HG03442 (cell line): ENCODE results near the gene UNC5CL.

Experiments
- ATAC-seq: cut with Tn5 transposase; IDR thresholded peaks from one replicate; pipeline ENCODE4 v1.9.1; 2021; ENCODE audit warnings: mild to moderate bottlenecking, moderate library complexity; ENCODE audit not compliant: unreplicated experiment

Gene UNC5CL

GRCh38 chr6:41039060-41039998, at the start of gene UNC5CL:
UNC5CL (minus strand) TSS chr6:41039221; CDS start chr6:41035074, 4,147 bp downstream.
- ATAC-seq, result no peak

- ATAC-seq, result no peak
Measured at GRCh38 chr6:41088451-41088850, 49.4 kb upstream of the UNC5CL start.

- ATAC-seq, result no peak
Measured at GRCh38 chr6:41085182-41085581, 46.2 kb upstream of the UNC5CL start.

GRCh38 chr6:41083072-41083471, 44.1 kb upstream of the UNC5CL start:
- no peak for ATAC-seq

GRCh38 chr6:41080621-41081020, 41.6 kb upstream of the UNC5CL start:
- ATAC-seq, result no peak

GRCh38 chr6:41079080-41079479, 40.1 kb upstream of the UNC5CL start:
- no peak for ATAC-seq

GRCh38 chr6:41078101-41078500, 39.1 kb upstream of the UNC5CL start:
- no peak for ATAC-seq

GRCh38 chr6:41077536-41077935, 38.5 kb upstream of the UNC5CL start:
- ATAC-seq, result no peak

- ATAC-seq, result no peak
Measured at GRCh38 chr6:41075651-41076626, 36.9 kb upstream of the UNC5CL start.

- no peak for ATAC-seq
Measured at GRCh38 chr6:41074692-41075436, 35.8 kb upstream of the UNC5CL start.

GRCh38 chr6:41073968-41074691, 35.1 kb upstream of the UNC5CL start:
- no peak for ATAC-seq

GRCh38 chr6:41073203-41073967, 34.4 kb upstream of the UNC5CL start:
- peak; percentile 19 for ATAC-seq

- ATAC-seq, result peak; percentile 57
Measured at GRCh38 chr6:41072836-41073202, 33.8 kb upstream of the UNC5CL start, which contains the start of gene NFYA. NFYA (plus strand) TSS chr6:41072974; CDS start chr6:41079090, 6,116 bp downstream.

GRCh38 chr6:41071923-41072835, 33.2 kb upstream of the UNC5CL start, which contains the start of gene OARD1:
OARD1 (minus strand) TSS chr6:41072356; CDS start chr6:41071634, 722 bp downstream.
- ATAC-seq, result peak; percentile 65

GRCh38 chr6:41071501-41071922, 32.5 kb upstream of the UNC5CL start:
- ATAC-seq, result no peak

- ATAC-seq, result no peak
Measured at GRCh38 chr6:41066867-41067304, 27.9 kb upstream of the UNC5CL start.

GRCh38 chr6:41065550-41066026, 26.6 kb upstream of the UNC5CL start:
- no peak for ATAC-seq

GRCh38 chr6:41064841-41065240, 25.8 kb upstream of the UNC5CL start:
- no peak for ATAC-seq
